HFFc6 (cell line): Measurements from ENCODE around the gene NPAS3. TPM values are rescaled to one million over a fixed set of nuclear protein-coding genes. Genes with fewer than 3 reads are reported as not detected.

Source experiments
- DNase-seq: peaks from one replicate; pipeline ENCODE4 v3.0.0-alpha.2; 2018
- H3K27ac Mint-ChIP-seq: 2 replicates; pipeline ENCODE4 v1.8.0; 2020; ENCODE audit warnings: mild to moderate bottlenecking, mixed read lengths
- H3K27me3 Mint-ChIP-seq: 2 replicates; pipeline ENCODE4 v1.8.0; 2021; ENCODE audit warnings: mild to moderate bottlenecking, moderate library complexity, mixed read lengths; ENCODE audit not compliant: insufficient read depth
- H3K36me3 Mint-ChIP-seq: 2 replicates; pipeline ENCODE4 v1.8.0; 2021; ENCODE audit warnings: low read depth, mixed read lengths
- H3K4me1 Mint-ChIP-seq: 2 replicates; pipeline ENCODE4 v1.8.0; 2020; ENCODE audit warnings: low read depth, mixed read lengths
- H3K4me3 Mint-ChIP-seq: 2 replicates; pipeline ENCODE4 v1.8.0; 2020; ENCODE audit warnings: mild to moderate bottlenecking, moderate library complexity, mixed read lengths
- H3K9me3 Mint-ChIP-seq: 2 replicates; pipeline ENCODE4 v1.8.0; 2020; ENCODE audit warnings: mild to moderate bottlenecking, mixed read lengths
- total RNA-seq, 6 experiments: library from RNA; stranded (reverse); fragmentation: NEBNext Ultra II Directional; extraction: Animal tissue kit (Norgen Biotek cat#: 25700); gene quantifications; 2 replicates in 1 of 6; 3 replicates in 5 of 6; pipeline ENCODE4 v1.2.3, GENCODE V29; 2021
- TF ChIP-seq, protein P1 (sequence below): fragments of 200-600 bp; sonication (generic); IDR thresholded peaks from 2 replicates; pipeline ENCODE4 v1.5.0; 2021; ENCODE audit warnings: antibody characterized with exemption, mild to moderate bottlenecking

NPAS3 gene
- total RNA-seq, 6 experiments from 2014 or later: not detected

DNA sequence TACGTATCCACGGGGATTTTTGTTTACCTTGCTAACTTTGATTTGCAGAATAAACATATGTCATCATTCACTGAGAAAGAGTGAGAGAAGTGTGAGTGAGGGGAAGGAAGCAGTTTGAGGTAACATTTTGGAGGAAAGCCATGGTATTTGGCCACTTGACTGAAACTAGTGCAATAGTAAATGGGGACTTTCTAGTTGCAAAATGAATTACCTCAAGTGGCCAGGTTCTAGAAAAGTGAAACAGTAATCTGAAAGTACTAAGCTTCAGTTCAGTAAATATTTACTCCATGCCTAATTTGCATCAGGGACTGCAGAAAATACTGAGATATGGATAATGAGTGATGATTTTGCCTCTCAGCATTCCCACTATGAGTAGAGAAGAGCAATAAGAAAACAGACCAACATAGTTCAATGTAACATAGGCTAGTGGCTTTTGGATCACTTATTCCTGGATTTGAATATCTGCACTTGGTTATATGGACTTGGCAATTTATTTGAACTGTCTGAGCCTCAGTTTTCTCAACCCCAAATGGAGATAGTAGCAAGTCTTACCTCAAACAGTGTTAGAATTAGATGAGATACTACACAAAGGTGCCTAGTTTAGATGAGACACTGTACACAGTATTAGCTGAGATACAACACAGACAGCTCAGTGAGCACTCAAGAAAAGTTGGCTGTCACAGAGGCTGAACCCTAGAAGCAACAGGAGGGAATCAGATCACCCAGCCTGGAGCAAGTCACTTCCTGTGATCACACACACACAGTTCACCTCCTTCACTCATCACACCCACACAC, 439.1 kb downstream of the NPAS3 start:
- no peak overlapping the region for H3K4me3 Mint-ChIP-seq
- no peak for DNase-seq

DNA sequence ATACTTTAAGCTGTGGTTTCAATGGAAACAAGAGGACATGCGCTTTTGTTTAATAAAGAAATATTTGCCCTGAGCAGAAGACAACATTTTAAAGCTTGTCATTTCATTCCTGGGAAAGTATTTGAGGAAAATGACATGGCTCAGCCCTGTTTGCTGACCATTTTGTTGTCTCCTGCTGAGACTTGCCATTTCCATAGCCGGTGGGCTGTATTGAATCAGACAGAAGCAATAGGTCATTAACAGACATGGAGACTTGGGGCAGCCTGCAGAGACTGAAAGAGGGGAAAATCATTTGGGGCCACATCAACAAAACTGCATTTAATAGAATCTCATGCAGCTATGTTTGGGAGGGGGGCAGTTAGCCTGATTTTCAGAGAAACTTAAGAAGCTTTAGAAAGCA, 443.0 kb downstream of the NPAS3 start:
- Mint-ChIP-seq H3K4me3 (no peak overlapping the region), H3K9me3 (no peaks in the 10 kb centered on the region; the same call in 1 of the 2 replicates), H3K36me3 (no peaks in the 10 kb centered on the region), H3K27ac (no peak overlapping the region), H3K27me3 (peaks cover 9% of the 10 kb centered on the region; the same call in 1 of the 2 replicates), H3K4me1 (no peaks in the 10 kb centered on the region)
- no peak for DNase-seq
- TF ChIP-seq, protein P1, sequence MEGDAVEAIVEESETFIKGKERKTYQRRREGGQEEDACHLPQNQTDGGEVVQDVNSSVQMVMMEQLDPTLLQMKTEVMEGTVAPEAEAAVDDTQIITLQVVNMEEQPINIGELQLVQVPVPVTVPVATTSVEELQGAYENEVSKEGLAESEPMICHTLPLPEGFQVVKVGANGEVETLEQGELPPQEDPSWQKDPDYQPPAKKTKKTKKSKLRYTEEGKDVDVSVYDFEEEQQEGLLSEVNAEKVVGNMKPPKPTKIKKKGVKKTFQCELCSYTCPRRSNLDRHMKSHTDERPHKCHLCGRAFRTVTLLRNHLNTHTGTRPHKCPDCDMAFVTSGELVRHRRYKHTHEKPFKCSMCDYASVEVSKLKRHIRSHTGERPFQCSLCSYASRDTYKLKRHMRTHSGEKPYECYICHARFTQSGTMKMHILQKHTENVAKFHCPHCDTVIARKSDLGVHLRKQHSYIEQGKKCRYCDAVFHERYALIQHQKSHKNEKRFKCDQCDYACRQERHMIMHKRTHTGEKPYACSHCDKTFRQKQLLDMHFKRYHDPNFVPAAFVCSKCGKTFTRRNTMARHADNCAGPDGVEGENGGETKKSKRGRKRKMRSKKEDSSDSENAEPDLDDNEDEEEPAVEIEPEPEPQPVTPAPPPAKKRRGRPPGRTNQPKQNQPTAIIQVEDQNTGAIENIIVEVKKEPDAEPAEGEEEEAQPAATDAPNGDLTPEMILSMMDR: no peak

More for the DNA sequence above, 439.1 kb downstream of the NPAS3 start:
- Mint-ChIP-seq H3K27ac (no peak overlapping the region), H3K4me1 (no peaks in the 10 kb centered on the region), H3K27me3 (no peaks in the 10 kb centered on the region), H3K36me3 (no peaks in the 10 kb centered on the region), H3K9me3 (no peaks in the 10 kb centered on the region; the same call in 1 of the 2 replicates)
- TF ChIP-seq, protein P1: no peak

DNA sequence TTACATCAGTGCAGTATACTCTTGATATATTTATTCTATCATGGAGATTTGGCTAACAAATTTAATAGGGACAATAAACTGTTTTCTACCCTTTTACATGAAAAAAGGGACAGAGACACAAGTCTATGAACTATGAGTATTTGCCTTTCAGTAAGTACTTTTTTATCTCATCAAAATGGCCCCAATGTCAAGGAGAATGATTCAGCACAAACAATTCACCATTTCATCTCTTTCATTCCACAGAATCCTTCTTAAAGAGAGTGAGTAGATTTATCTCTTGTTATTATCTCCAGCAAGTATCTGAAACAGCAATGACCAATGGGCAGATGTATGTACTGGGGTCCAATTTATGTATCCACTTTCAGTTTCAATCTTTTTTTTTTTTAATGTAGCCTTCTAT, 447.5 kb downstream of the NPAS3 start:
- no peak for DNase-seq
- Mint-ChIP-seq H3K9me3 (no peaks in the 10 kb centered on the region; the same call in 1 of the 2 replicates), H3K27ac (no peak overlapping the region), H3K27me3 (peaks cover 11% of the 10 kb centered on the region; the same call in 1 of the 2 replicates), H3K36me3 (no peaks in the 10 kb centered on the region), H3K4me3 (no peak overlapping the region), H3K4me1 (no peaks in the 10 kb centered on the region)
- TF ChIP-seq, protein P1: no peak

DNA sequence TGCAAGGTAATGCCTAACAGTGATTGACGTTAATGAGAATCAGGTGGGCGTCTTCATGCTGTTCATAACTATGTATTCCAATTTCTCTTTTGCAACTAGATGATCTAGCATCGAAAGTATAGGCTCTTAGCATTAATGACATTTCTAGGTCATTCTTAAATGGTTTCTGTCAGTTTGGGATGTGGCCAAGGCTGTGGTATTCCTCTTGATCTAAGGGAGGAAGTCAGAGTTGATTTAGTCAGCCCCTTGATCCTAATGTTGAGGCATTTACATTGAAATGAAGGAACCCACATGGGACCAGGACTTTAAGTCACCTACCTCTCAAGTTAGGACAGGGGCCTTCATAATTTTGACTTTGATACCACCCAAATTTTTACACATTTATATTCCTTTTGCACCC, 448.1 kb downstream of the NPAS3 start:
- H3K27me3 Mint-ChIP-seq: peaks cover 11% of the 10 kb centered on the region; the same call in 1 of the 2 replicates

DNA sequence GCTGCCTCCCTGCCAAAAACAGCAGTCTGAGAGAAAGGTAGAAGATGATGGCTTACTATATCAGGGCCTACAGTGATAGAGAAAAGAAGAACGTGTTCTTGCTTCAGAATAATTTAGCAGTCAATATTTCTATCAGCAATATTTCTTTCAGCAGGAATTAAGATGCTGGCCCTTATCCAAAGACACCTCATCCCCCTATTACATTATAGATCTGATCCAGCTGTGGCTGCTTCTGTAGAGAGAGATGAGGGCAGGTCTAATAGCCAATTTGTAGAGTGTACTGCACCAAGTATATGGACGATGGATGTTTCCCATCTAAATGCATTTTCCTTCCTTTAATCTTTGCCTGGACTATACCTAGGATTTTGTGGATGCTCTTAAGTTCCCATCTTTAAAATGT, 451.7 kb downstream of the NPAS3 start:
- Mint-ChIP-seq H3K27ac (no peak overlapping the region), H3K36me3 (no peaks in the 10 kb centered on the region), H3K4me3 (no peak overlapping the region), H3K4me1 (no peaks in the 10 kb centered on the region), H3K9me3 (no peaks in the 10 kb centered on the region), H3K27me3 (peaks cover 2% of the 10 kb centered on the region; the same call in 1 of the 2 replicates)
- TF ChIP-seq, protein P1: no peak
- no peak for DNase-seq

More for the DNA sequence above, 448.1 kb downstream of the NPAS3 start:
- H3K4me3 Mint-ChIP-seq: no peak overlapping the region
- H3K9me3 Mint-ChIP-seq: no peaks in the 10 kb centered on the region; the same call in 1 of the 2 replicates
- no peaks in the 10 kb centered on the region for H3K4me1 Mint-ChIP-seq
- H3K27ac Mint-ChIP-seq: no peak overlapping the region
- H3K36me3 Mint-ChIP-seq: no peaks in the 10 kb centered on the region
- TF ChIP-seq, protein P1: no peak
- DNase-seq: no peak
